ENCODE measurements around the gene ADGRG1.

- TF ChIP-seq EZH2 (IDR thresholded peaks at IDR 0.05) (no peak), FOXP2 (optimal IDR thresholded peaks at IDR 0.05; ENCODE audit: control extremely low read depth, extremely low read length, insufficient read depth) (no peak), POLR2AphosphoS5 (IDR thresholded peaks at IDR 0.05; ENCODE audit: borderline replicate concordance, low read depth, low read length) (no peak)
Measured at GRCh38 chr16:57669476-57670162, 41.2 kb downstream of the ADGRG1 start.
